ENCODE results near the gene C17orf58. TPM values are rescaled to one million over a fixed set of nuclear protein-coding genes. Genes with fewer than 3 reads are reported as not detected.
"Not testable (repeated sequence)": the region's sequence is repeated elsewhere in the genome, so short reads cannot be mapped to it uniquely, and the experiment has no call there.

Gene C17orf58
- total and polyA plus RNA-seq, 2 experiments from 2014 or later, result 30.9 to 35.8 TPM

DNA sequence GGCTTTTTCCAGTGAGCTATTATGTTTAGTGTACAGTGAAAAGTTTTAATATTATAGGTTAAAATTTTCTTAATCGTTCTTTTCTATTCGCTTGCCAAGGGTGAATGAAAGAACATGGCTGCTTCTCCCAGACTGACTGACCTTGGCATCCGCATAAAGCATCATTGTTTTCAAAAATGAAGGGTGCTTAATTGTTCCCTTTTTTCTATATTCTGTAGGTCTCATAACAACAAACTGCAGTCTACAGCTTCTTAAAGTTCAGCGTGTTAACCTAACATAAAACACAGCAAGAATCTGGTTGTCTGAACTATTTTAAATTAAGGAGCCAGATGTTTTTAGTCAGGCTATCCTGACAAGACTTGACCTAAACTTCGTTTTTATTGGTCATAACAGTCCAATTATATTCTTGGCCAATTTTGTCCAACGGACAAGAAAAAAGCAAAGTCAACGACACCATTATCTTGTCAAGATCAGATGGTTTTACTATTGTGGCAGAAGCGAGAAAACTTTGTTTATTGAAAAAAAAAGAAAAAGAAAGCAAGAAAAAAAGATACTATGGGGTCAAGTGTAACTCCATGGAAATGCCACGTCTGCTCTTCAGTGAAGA, 14.1 kb downstream of the C17orf58 start:
- Histone ChIP-seq H4K20me1 (replicated peaks; ENCODE audit: insufficient read depth) (no peaks in the 10 kb centered on the region), H2AFZ (no peak overlapping the region), H3K4me2 (no peak overlapping the region), H3F3A (replicated peaks; ENCODE audit: low read depth) (no peaks in the 10 kb centered on the region), H3K27me3 (ENCODE audit: insufficient read depth) (no peaks in the 10 kb centered on the region), H3K4me1 (ENCODE audit: insufficient read depth) (no peaks in the 10 kb centered on the region), H3K4me3 (no peak overlapping the region), H3K79me2 (replicated peaks; ENCODE audit: insufficient read depth) (no peaks in the 10 kb centered on the region), H3K27ac (ENCODE audit: low read depth) (no peak overlapping the region), H3K9me2 (ENCODE audit: insufficient read depth) (no peaks in the 10 kb centered on the region), H3K36me3 (ENCODE audit: insufficient read depth) (no peaks in the 10 kb centered on the region)
- peaks cover under 1% of the 10 kb centered on the region; the same call in 1 of the 3 replicates for H3K4me1 Mint-ChIP-seq
- peaks cover 4% of the 10 kb centered on the region for H3K27me3 Mint-ChIP-seq (ENCODE audit: insufficient read depth, low read depth, poor library complexity)
- peaks cover 4% of the 10 kb centered on the region; the same call in 2 of the 3 replicates for H3K36me3 Mint-ChIP-seq (ENCODE audit: low read depth)
- H3K4me3 Mint-ChIP-seq, result no peak overlapping the region
- TF ChIP-seq STAT1 (IDR thresholded peaks at IDR 0.05; ENCODE audit: unreplicated experiment) (no peak), EZH2phosphoT487 (IDR thresholded peaks at IDR 0.05; ENCODE audit: unreplicated experiment) (no peak), CREB1 (CRISPR knock-in tag; IDR thresholded peaks at IDR 0.05; ENCODE audit: low read depth) (no peak), NANOG (IDR thresholded peaks at IDR 0.05; ENCODE audit: borderline replicate concordance) (no peak), POLR2AphosphoS5 (IDR thresholded peaks at IDR 0.05; ENCODE audit: low read depth) (no peak)
- TF ChIP-seq, protein P1, sequence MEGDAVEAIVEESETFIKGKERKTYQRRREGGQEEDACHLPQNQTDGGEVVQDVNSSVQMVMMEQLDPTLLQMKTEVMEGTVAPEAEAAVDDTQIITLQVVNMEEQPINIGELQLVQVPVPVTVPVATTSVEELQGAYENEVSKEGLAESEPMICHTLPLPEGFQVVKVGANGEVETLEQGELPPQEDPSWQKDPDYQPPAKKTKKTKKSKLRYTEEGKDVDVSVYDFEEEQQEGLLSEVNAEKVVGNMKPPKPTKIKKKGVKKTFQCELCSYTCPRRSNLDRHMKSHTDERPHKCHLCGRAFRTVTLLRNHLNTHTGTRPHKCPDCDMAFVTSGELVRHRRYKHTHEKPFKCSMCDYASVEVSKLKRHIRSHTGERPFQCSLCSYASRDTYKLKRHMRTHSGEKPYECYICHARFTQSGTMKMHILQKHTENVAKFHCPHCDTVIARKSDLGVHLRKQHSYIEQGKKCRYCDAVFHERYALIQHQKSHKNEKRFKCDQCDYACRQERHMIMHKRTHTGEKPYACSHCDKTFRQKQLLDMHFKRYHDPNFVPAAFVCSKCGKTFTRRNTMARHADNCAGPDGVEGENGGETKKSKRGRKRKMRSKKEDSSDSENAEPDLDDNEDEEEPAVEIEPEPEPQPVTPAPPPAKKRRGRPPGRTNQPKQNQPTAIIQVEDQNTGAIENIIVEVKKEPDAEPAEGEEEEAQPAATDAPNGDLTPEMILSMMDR (conservative IDR thresholded peaks at IDR 0.05; ENCODE audit: low read depth in 2 of 2), result no peak
- TF ChIP-seq, protein P2, sequence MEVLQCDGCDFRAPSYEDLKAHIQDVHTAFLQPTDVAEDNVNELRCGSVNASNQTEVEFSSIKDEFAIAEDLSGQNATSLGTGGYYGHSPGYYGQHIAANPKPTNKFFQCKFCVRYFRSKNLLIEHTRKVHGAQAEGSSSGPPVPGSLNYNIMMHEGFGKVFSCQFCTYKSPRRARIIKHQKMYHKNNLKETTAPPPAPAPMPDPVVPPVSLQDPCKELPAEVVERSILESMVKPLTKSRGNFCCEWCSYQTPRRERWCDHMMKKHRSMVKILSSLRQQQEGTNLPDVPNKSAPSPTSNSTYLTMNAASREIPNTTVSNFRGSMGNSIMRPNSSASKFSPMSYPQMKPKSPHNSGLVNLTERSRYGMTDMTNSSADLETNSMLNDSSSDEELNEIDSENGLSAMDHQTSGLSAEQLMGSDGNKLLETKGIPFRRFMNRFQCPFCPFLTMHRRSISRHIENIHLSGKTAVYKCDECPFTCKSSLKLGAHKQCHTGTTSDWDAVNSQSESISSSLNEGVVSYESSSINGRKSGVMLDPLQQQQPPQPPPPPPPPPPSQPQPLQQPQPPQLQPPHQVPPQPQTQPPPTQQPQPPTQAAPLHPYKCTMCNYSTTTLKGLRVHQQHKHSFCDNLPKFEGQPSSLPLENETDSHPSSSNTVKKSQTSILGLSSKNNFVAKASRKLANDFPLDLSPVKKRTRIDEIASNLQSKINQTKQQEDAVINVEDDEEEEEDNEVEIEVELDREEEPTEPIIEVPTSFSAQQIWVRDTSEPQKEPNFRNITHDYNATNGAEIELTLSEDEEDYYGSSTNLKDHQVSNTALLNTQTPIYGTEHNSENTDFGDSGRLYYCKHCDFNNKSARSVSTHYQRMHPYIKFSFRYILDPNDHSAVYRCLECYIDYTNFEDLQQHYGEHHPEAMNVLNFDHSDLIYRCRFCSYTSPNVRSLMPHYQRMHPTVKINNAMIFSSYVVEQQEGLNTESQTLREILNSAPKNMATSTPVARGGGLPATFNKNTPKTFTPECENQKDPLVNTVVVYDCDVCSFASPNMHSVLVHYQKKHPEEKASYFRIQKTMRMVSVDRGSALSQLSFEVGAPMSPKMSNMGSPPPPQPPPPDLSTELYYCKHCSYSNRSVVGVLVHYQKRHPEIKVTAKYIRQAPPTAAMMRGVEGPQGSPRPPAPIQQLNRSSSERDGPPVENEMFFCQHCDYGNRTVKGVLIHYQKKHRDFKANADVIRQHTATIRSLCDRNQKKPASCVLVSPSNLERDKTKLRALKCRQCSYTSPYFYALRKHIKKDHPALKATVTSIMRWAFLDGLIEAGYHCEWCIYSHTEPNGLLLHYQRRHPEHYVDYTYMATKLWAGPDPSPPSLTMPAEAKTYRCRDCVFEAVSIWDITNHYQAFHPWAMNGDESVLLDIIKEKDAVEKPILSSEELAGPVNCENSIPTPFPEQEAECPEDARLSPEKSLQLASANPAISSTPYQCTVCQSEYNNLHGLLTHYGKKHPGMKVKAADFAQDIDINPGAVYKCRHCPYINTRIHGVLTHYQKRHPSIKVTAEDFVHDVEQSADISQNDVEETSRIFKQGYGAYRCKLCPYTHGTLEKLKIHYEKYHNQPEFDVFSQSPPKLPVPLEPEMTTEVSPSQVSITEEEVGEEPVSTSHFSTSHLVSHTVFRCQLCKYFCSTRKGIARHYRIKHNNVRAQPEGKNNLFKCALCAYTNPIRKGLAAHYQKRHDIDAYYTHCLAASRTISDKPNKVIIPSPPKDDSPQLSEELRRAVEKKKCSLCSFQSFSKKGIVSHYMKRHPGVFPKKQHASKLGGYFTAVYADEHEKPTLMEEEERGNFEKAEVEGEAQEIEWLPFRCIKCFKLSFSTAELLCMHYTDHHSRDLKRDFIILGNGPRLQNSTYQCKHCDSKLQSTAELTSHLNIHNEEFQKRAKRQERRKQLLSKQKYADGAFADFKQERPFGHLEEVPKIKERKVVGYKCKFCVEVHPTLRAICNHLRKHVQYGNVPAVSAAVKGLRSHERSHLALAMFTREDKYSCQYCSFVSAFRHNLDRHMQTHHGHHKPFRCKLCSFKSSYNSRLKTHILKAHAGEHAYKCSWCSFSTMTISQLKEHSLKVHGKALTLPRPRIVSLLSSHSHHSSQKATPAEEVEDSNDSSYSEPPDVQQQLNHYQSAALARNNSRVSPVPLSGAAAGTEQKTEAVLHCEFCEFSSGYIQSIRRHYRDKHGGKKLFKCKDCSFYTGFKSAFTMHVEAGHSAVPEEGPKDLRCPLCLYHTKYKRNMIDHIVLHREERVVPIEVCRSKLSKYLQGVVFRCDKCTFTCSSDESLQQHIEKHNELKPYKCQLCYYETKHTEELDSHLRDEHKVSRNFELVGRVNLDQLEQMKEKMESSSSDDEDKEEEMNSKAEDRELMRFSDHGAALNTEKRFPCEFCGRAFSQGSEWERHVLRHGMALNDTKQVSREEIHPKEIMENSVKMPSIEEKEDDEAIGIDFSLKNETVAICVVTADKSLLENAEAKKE (CRISPR knock-in tag; IDR thresholded peaks at IDR 0.05), result no peak
- TF ChIP-seq, protein P3, sequence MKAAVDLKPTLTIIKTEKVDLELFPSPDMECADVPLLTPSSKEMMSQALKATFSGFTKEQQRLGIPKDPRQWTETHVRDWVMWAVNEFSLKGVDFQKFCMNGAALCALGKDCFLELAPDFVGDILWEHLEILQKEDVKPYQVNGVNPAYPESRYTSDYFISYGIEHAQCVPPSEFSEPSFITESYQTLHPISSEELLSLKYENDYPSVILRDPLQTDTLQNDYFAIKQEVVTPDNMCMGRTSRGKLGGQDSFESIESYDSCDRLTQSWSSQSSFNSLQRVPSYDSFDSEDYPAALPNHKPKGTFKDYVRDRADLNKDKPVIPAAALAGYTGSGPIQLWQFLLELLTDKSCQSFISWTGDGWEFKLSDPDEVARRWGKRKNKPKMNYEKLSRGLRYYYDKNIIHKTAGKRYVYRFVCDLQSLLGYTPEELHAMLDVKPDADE (IDR thresholded peaks at IDR 0.05), result no peak
- no peak overlapping the region for H3K27ac Mint-ChIP-seq
- H3K9me3 Mint-ChIP-seq, result no peaks in the 10 kb centered on the region
- ATAC-seq (no peak), DNase-seq (ENCODE audit: low spot score) (no peak)

DNA sequence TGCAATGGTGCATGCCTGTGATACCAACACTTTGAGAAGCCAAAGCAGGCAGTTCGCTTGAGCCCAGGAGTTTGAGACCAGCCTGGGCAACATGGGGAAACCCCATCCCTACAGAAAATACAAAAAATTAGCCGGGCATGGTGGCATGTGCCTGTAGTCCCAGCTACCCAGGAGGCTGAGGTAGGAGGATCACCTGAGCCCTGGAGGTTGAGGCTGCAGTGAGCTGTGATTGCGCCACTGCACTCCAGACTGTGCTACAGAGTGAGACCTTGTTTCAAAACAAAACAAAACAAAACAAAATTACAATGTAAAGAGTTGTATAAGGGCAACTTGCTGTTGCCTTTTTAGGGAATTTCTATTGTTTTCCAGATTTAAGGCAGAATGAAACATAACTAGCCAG, 15.4 kb downstream of the C17orf58 start:
- not testable (repeated sequence) for H3K4me3 Mint-ChIP-seq; H3K4me2 ChIP-seq; H4K20me1 ChIP-seq (replicated peaks; ENCODE audit: insufficient read depth); H3K4me3 ChIP-seq; H3K27ac ChIP-seq (ENCODE audit: low read depth); H2AFZ ChIP-seq; H3K27ac Mint-ChIP-seq; H3K4me1 Mint-ChIP-seq; H3K9me3 Mint-ChIP-seq; H3K27me3 Mint-ChIP-seq (ENCODE audit: insufficient read depth, low read depth, poor library complexity); H3K79me2 ChIP-seq (replicated peaks; ENCODE audit: insufficient read depth); ATAC-seq; H3K9me2 ChIP-seq (ENCODE audit: insufficient read depth); H3K27me3 ChIP-seq (ENCODE audit: insufficient read depth); DNase-seq (ENCODE audit: low spot score); H3K4me1 ChIP-seq (ENCODE audit: insufficient read depth); H3K36me3 ChIP-seq (ENCODE audit: insufficient read depth); H3F3A ChIP-seq (replicated peaks; ENCODE audit: low read depth)
- H3K36me3 Mint-ChIP-seq (ENCODE audit: low read depth), result peaks cover 15% of the 10 kb centered on the region
